Breast epithelium (tissue), 3 donors: ENCODE data around the gene PRPF19.

Experiments used
- CTCF ChIP-seq, 3 donors: fragments of 450-650 bp; IDR thresholded peaks; one replicate each; pipeline ENCODE4 v1.5.1; 2016 to 2017; ENCODE audit warnings: antibody characterized with exemption in 3 of 3, mild to moderate bottlenecking in 3 of 3, moderate library complexity in 3 of 3
- POLR2A ChIP-seq: fragments of 450-650 bp; IDR thresholded peaks from one replicate; pipeline ENCODE4 v1.6.1; 2016; ENCODE audit warnings: antibody characterized with exemption, mild to moderate bottlenecking, moderate library complexity
- POLR2AphosphoS5 ChIP-seq, 3 donors: sonication (generic); formaldehyde crosslinking; IDR thresholded peaks; one replicate each; pipeline ENCODE4 v1.6.1; 2017; ENCODE audit warnings: antibody characterized with exemption in 3 of 3

DNA sequence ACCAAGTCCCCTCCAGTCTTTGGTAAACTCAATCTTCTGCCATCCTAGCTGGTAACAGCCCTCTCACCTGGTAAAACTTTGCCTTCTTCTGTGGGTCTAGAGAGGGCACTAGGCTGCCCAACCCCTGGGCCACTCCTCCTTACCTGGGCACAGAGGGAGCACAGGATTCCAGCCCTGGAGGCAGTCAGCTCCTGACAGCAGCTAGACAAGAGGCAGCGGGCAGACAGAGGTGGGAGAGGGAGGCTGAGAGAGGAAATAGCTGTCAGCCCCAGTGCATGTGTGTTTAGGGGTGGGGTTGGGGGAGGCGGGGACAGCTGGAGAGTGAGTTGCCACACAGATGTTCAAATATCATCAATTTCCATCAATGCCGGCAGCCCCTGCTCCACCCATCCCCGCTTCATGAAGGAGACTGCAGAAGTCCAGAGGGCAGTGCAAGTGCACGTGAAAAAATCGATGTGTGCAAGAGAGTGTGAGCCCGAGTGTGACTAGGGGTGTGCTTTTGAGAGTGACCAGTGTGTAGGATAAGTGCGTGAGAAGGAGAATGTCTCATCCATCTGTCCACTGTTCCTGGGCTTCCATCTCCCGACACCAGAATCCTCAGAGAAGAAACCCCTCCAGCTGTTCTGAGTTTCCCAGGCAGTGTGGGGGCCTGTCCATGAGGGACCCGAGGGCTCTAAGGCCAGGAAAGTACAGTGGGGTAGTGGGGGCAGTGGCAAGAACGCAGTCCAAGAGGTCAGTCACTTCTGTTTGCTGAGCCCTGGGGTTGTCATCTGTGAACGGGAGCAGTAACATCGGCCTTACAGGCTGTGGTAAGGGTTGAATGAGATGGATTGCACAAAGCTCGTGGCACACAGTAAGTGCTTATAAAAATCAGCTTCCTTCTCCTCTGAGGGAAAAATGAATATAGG, 50.4 kb downstream of the PRPF19 start, which contains the start of gene PTGDR2:
- no peak for TF ChIP-seq POLR2A
- TF ChIP-seq CTCF (IDR thresholded peaks at IDR 0.05) = no peak
- no peak for TF ChIP-seq POLR2AphosphoS5 (IDR thresholded peaks at IDR 0.05)
